Measurements from ENCODE around the gene PET117.
"Not testable (repeated sequence)": the region's sequence is repeated elsewhere in the genome, so short reads cannot be mapped to it uniquely, and the experiment has no call there.

The PET117 gene

GRCh38 chr20:18166241-18166881, 28.7 kb downstream of the PET117 start:
- no peak for TF ChIP-seq CTCF (IDR thresholded peaks at IDR 0.05)
- TF ChIP-seq ZFX (IDR thresholded peaks at IDR 0.05; ENCODE audit: borderline replicate concordance) = no peak
- H3K27ac ChIP-seq = no peak overlapping the region

- TF ChIP-seq ZFX (IDR thresholded peaks at IDR 0.05; ENCODE audit: borderline replicate concordance) = no peak
- H3K27ac ChIP-seq = no peak overlapping the region
These were observed 29.3 kb downstream of the PET117 start for GRCh38 chr20:18166950-18167349.

GRCh38 chr20:18172379-18172778, 34.7 kb downstream of the PET117 start:
- TF ChIP-seq ZFX (IDR thresholded peaks at IDR 0.05; ENCODE audit: borderline replicate concordance) (no peak), CTCF (IDR thresholded peaks at IDR 0.05) (no peak)
- no peak overlapping the region for H3K27ac ChIP-seq

- H3K27ac ChIP-seq = no peak overlapping the region
- no peak for TF ChIP-seq CTCF (IDR thresholded peaks at IDR 0.05)
- no peak for TF ChIP-seq ZFX (IDR thresholded peaks at IDR 0.05; ENCODE audit: borderline replicate concordance)
These were observed 37.4 kb downstream of the PET117 start for GRCh38 chr20:18174906-18175683.

- H3K27ac ChIP-seq = no peak overlapping the region
- TF ChIP-seq ZFX (IDR thresholded peaks at IDR 0.05; ENCODE audit: borderline replicate concordance) = no peak
- peak; percentile 8; the same call in 1 of the 2 replicates for TF ChIP-seq CTCF (IDR thresholded peaks at IDR 0.05)
These were observed 38.7 kb downstream of the PET117 start for GRCh38 chr20:18176318-18176785.

GRCh38 chr20:18180366-18180765, 42.7 kb downstream of the PET117 start:
- H3K27ac ChIP-seq = not testable (repeated sequence)

- H3K27ac ChIP-seq = no peak overlapping the region
- TF ChIP-seq CTCF (IDR thresholded peaks at IDR 0.05) (no peak), ZFX (IDR thresholded peaks at IDR 0.05; ENCODE audit: borderline replicate concordance) (no peak)
These were observed 43.2 kb downstream of the PET117 start for GRCh38 chr20:18180815-18181214.

- TF ChIP-seq ZFX (IDR thresholded peaks at IDR 0.05; ENCODE audit: borderline replicate concordance) (no peak), CTCF (IDR thresholded peaks at IDR 0.05) (no peak)
- H3K27ac ChIP-seq = no peak overlapping the region
These were observed 49.4 kb downstream of the PET117 start for GRCh38 chr20:18187020-18187419.

Data from 22Rv1 (cell line).